K562 (cell line): ENCODE results near the gene PARD3.

ENCODE experiments used
- CTCF ChIP-seq, 3 experiments: IDR thresholded peaks in 2 of 3; conservative IDR thresholded peaks in 1 of 3; 2 replicates each; pipeline ENCODE4 v1.5.1; 2011 to 2012; ENCODE audit warnings: low read length in 3 of 3, mild to moderate bottlenecking in 3 of 3, control low read depth in 2 of 3, improper control_type of control experiment in 1 of 3, inconsistent platforms in 1 of 3, low read depth in 1 of 3, mixed read lengths in 1 of 3, moderate library complexity in 1 of 3; ENCODE audit not compliant: insufficient read depth in 2 of 3
- NFRKB ChIP-seq: fragments of 450-650 bp; IDR thresholded peaks from 2 replicates; pipeline ENCODE4 v1.6.1; 2016; ENCODE audit warnings: low read depth
- POLR2A ChIP-seq: fragments of 450-650 bp; conservative IDR thresholded peaks from 2 replicates; pipeline ENCODE4 v1.6.1; 2016
- PTBP1 ChIP-seq: fragments of 200-400 bp; formaldehyde crosslinking; IDR thresholded peaks from 2 replicates; pipeline ENCODE4 v1.6.1; 2017; ENCODE audit warnings: low read depth, low read length
- RBBP5 ChIP-seq: fragments of 200-600 bp; sonication (generic); IDR thresholded peaks from 2 replicates; pipeline ENCODE4 v1.6.1; 2012; ENCODE audit warnings: borderline replicate concordance, mild to moderate bottlenecking, low read length, control low read depth, inconsistent platforms; ENCODE audit not compliant: insufficient read depth, poor library complexity, severe bottlenecking
- ZNF23 ChIP-seq: fragments of 250-450 bp; sonication (Bioruptor Pico); IDR thresholded peaks from 2 replicates; pipeline ENCODE4 v1.4.0; 2020; ENCODE audit warnings: mild to moderate bottlenecking
- ZNF232 ChIP-seq: sonication (generic); formaldehyde crosslinking; IDR thresholded peaks from 2 replicates; pipeline ENCODE4 v1.8.0; 2022; ENCODE audit warnings: mild to moderate bottlenecking, missing genetic modification reagents
- ZNF518B ChIP-seq: fragments of 250-450 bp; sonication (Bioruptor Pico); IDR thresholded peaks from 2 replicates; pipeline ENCODE4 v1.5.0; 2021; ENCODE audit warnings: mild to moderate bottlenecking, moderate library complexity
- ZSCAN29 ChIP-seq: fragments of 450-650 bp; IDR thresholded peaks from 2 replicates; pipeline ENCODE4 v1.6.1; 2017

- TF ChIP-seq ZNF232 (CRISPR knock-in tag) (no peak), ZNF518B (no peak), ZSCAN29 (no peak), RBBP5 (no peak), PTBP1 (no peak), CTCF (IDR thresholded peaks at IDR 0.05 in 2 of 3, conservative IDR thresholded peaks at IDR 0.05 in 1 of 3; ENCODE audit: insufficient read depth in 2 of 3, low read depth in 1 of 3, low read length in 3 of 3) (no peak), POLR2A (no peak), NFRKB (no peak), ZNF23 (CRISPR knock-in tag) (no peak)
Measured at GRCh38 chr10:34514290-34514689, 300.8 kb downstream of the PARD3 start.
